Endodermal cell (in vitro differentiated cells): ENCODE data around the gene NFKBIB. TPM values are rescaled to one million over a fixed set of nuclear protein-coding genes. Genes with fewer than 3 reads are reported as not detected.
A peak's percentile ranks its signal among the peaks of the same experiment; 100 is the strongest.

Experiments
- DNase-seq: peaks from one replicate; pipeline ENCODE4 v3.0.0-alpha.2; 2017
- H3K27ac ChIP-seq: 2 replicates; pipeline ENCODE4 v1.5.1; 2013; ENCODE audit warnings: mild to moderate bottlenecking, low read depth, low read length, moderate library complexity
- H3K27me3 ChIP-seq: 2 replicates; pipeline ENCODE4 v1.6.1; 2013; ENCODE audit warnings: mild to moderate bottlenecking, low read length, moderate library complexity; ENCODE audit not compliant: insufficient read depth, control insufficient read depth, poor library complexity, severe bottlenecking
- H3K36me3 ChIP-seq: 2 replicates; pipeline ENCODE4 v1.7.0; 2013; ENCODE audit warnings: mild to moderate bottlenecking, low read length, moderate library complexity; ENCODE audit not compliant: control insufficient read depth, insufficient read depth
- H3K4me1 ChIP-seq: one replicate; pipeline ENCODE4 v1.7.0; 2013; ENCODE audit warnings: low read length; ENCODE audit not compliant: control insufficient read depth, insufficient read depth
- H3K4me3 ChIP-seq: 2 replicates; pipeline ENCODE4 v1.5.1; 2013; ENCODE audit warnings: mild to moderate bottlenecking, low read length, moderate library complexity
- H3K9ac ChIP-seq: 2 replicates; pipeline ENCODE4 v1.6.1; 2013; ENCODE audit warnings: mild to moderate bottlenecking, low read length, moderate library complexity; ENCODE audit not compliant: poor library complexity, severe bottlenecking; ENCODE audit errors: extremely low read depth
- H3K9me3 ChIP-seq: 2 replicates; pipeline ENCODE4 v1.6.1; 2013; ENCODE audit warnings: mild to moderate bottlenecking, low read length, moderate library complexity; ENCODE audit not compliant: control insufficient read depth
- H3K27ac Mint-ChIP-seq: 2 replicates; pipeline ENCODE4 v1.8.0; 2020; ENCODE audit warnings: mixed read lengths
- H3K27me3 Mint-ChIP-seq: 2 replicates; pipeline ENCODE4 v1.8.0; 2021; ENCODE audit warnings: mild to moderate bottlenecking, mixed read lengths; ENCODE audit not compliant: insufficient read depth
- H3K36me3 Mint-ChIP-seq: 2 replicates; pipeline ENCODE4 v1.8.0; 2020; ENCODE audit warnings: low read depth, mixed read lengths
- H3K4me1 Mint-ChIP-seq: 2 replicates; pipeline ENCODE4 v1.8.0; 2020; ENCODE audit warnings: mixed read lengths
- H3K4me3 Mint-ChIP-seq: 2 replicates; pipeline ENCODE4 v1.8.0; 2020; ENCODE audit warnings: mild to moderate bottlenecking, moderate library complexity, mixed read lengths
- H3K9me3 Mint-ChIP-seq: 2 replicates; pipeline ENCODE4 v1.8.0; 2020; ENCODE audit warnings: mild to moderate bottlenecking, mixed read lengths
- CTCF ChIP-seq: fragments of 200-600 bp; sonication (generic); conservative IDR thresholded peaks from 2 replicates; pipeline ENCODE4 v1.5.0; 2021; ENCODE audit warnings: antibody characterized with exemption, mild to moderate bottlenecking
- WGBS, 2 experiments: methylation state at CpG; one replicate each; pipeline versions ENCODE4 v1.1.5 to v1.1.7; 2013; ENCODE audit warnings: missing lambda C conversion rate in 2 of 2, mixed read lengths in 1 of 2; ENCODE audit not compliant: insufficient coverage in 1 of 2, insufficient read length in 1 of 2; 5-methylcytosine and 5-hydroxymethylcytosine counted together
- total RNA-seq, 2 donors: library from RNA; stranded (reverse); fragmentation: NEBNext Ultra II Directional in 1 of 2; extraction: Animal tissue kit (Norgen Biotek cat#: 25700) in 1 of 2; gene quantifications; 2 replicates in 1 of 2; 3 replicates in 1 of 2; pipeline ENCODE4 v1.2.1, GENCODE V29; 2021

NFKBIB gene
- total RNA-seq, 2 donors from 2014 or later: 20.7 to 24.3 TPM

GRCh38 chr19:38894968-38895367 is 4.8 kb upstream of the NFKBIB start:
- H3K4me1 ChIP-seq: no peaks in the 10 kb centered on the region
- TF ChIP-seq CTCF: no peak
- no peaks in the 10 kb centered on the region for H3K27me3 ChIP-seq
- Mint-ChIP-seq H3K4me1 (peaks cover 6% of the 10 kb centered on the region), H3K27ac (no peak overlapping the region), H3K36me3 (no peaks in the 10 kb centered on the region), H3K27me3 (peaks cover 18% of the 10 kb centered on the region), H3K9me3 (no peaks in the 10 kb centered on the region), H3K4me3 (no peak overlapping the region)
- DNase-seq: no peak
- no peak overlapping the region for H3K9ac ChIP-seq
- WGBS, 2 experiments: 94% methylated on average over 3 to 9 of the region's 9 CpGs
- H3K36me3 ChIP-seq: no peaks in the 10 kb centered on the region
- no peak overlapping the region for H3K4me3 ChIP-seq
- no peaks in the 10 kb centered on the region for H3K9me3 ChIP-seq
- H3K27ac ChIP-seq: no peak overlapping the region

GRCh38 chr19:38898788-38899446 is 852 bp upstream of the NFKBIB start:
- peak overlapping the region; percentile 67 for H3K4me3 Mint-ChIP-seq
- peak overlapping the region; percentile 96 for H3K27ac Mint-ChIP-seq
- H3K9ac ChIP-seq: peak overlapping the region; percentile 87
- no peaks in the 10 kb centered on the region for H3K4me1 ChIP-seq
- WGBS, 2 experiments: 41 to 42% methylated on average over 9 to 25 of the region's 25 CpGs
- peaks cover 9% of the 10 kb centered on the region for H3K9me3 Mint-ChIP-seq
- peaks cover 18% of the 10 kb centered on the region for H3K27me3 Mint-ChIP-seq
- H3K9me3 ChIP-seq: peaks cover 7% of the 10 kb centered on the region
- H3K27ac ChIP-seq: no peak overlapping the region
- H3K36me3 Mint-ChIP-seq: peaks cover 6% of the 10 kb centered on the region
- peaks cover 10% of the 10 kb centered on the region for H3K4me1 Mint-ChIP-seq
- no peaks in the 10 kb centered on the region for H3K27me3 ChIP-seq
- TF ChIP-seq CTCF: no peak
- H3K36me3 ChIP-seq: no peaks in the 10 kb centered on the region
- peak overlapping the region; percentile 85 for H3K4me3 ChIP-seq
- DNase-seq: no peak

GRCh38 chr19:38900202-38900629 is 447 bp downstream of the NFKBIB start:
- Histone ChIP-seq H3K4me1 (no peaks in the 10 kb centered on the region), H3K27me3 (no peaks in the 10 kb centered on the region), H3K27ac (peak overlapping the region; percentile 86), H3K36me3 (no peaks in the 10 kb centered on the region), H3K9me3 (peaks cover 7% of the 10 kb centered on the region), H3K9ac (peak overlapping the region; percentile 87), H3K4me3 (peak overlapping the region; percentile 85)
- Mint-ChIP-seq H3K4me1 (peaks cover 18% of the 10 kb centered on the region), H3K4me3 (peak overlapping the region; percentile 67), H3K9me3 (peaks cover 9% of the 10 kb centered on the region), H3K36me3 (peaks cover 17% of the 10 kb centered on the region), H3K27ac (peak overlapping the region; percentile 96), H3K27me3 (peaks cover 18% of the 10 kb centered on the region)
- DNase-seq: no peak
- no peak for TF ChIP-seq CTCF
- 0 to 5% methylated on average over 5 to 8 of the region's 8 CpGs for WGBS, 2 experiments
